Embryonic facial prominence (tissue), 1 donor: ENCODE results near the gene IFITM5.
"Not testable (repeated sequence)": the region's sequence is repeated elsewhere in the genome, so short reads cannot be mapped to it uniquely, and the experiment has no call there.

Source experiments
- DNase-seq: peaks from one replicate; pipeline ENCODE4 v3.0.0-alpha.2; 2016; ENCODE audit errors: extremely low spot score

IFITM5 gene

DNA sequence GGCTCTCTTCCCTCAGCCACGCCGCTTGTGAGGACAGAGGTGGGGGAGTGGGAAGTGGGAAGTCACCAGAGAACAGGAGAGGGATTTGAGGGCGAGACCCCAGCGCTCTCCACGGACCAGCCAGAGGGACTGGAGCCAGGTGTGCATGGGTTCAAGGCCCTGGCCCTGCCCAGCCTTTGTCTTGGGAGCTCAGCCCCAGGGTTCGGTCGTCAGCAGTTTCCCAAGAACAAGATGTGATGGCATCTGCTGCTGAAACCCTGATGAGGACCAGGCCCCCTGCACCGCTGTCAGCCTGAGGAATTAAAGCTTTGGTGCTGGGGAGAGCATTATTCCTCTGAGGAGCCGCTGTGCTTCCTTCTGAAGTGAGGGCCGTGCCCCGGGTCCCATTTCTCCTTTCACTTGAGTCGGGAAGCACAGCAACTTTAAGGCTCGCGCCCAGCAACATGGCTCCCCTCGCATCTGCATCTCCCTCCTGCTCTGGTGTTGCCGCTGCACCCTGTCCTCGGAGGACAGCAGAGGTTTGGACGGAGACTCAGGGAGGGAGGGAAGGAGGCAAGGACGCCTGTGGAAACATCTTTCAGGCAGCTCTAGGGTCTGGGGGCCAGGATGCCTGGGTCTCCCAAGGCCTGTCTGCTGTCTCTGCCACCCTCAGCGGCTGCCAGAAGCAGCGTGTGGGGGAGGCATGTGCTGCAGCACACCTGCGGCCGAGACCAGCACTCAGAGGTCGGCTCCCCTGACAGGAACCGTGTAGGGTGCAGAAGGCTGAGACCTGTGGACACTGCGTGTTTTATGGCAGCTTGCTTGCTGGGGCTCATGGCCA lies 3.8 kb downstream of the IFITM5 start:
- DNase-seq = no peak

DNA sequence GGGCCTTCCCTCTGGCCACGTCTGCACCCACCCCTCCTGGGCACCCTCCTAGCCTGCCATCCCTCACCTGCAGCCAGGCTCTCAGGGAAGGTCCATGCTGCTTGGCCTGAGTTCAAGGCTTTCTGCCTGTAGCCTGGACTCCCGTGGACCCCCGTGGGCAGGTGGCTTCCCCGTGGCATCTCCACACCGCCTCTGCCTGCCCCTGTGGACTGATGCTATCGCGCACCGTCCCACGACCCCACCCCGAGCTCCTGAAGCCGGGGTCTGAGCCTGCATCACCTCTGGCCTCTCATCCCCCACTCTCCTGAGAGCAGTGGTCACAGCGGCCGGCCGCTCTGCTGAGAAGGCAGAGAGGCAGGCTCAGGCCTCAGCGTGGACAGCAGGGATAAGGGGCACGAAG lies 4.5 kb downstream of the IFITM5 start:
- no peak for DNase-seq

DNA sequence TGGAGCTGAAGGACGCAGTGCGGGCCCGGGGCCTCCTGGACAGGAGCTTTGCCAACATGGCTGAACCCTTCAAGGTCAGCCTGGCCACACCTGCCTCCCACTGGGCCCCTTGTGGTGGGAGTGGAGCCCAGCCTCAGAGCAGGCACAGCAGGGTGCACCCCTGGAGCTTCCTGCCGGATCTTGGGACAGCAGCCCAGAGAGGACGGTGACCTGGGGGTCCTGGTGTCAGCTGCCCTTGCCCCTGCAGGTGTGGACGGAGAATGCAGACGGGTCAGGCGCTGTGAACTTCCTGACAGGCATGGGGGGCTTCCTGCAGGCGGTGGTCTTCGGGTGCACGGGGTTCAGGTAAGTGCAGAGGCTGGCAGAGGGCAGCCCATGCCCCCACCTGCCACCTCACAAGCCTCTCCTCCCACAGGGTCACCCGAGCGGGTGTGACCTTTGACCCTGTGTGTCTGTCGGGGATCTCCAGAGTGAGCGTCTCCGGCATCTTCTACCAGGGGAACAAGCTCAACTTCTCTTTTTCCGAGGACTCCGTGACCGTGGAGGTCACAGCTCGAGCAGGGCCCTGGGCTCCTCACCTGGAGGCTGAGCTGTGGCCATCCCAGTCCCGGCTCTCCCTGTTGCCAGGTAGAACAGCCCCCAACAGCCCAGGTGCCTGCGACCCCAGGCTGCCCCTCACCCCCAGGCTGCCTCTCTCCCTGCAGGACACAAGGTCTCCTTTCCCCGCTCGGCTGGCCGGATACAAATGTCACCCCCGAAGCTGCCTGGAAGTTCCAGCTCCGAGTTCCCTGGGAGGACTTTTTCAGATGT lies 5.3 kb downstream of the IFITM5 start:
- no peak for DNase-seq

DNA sequence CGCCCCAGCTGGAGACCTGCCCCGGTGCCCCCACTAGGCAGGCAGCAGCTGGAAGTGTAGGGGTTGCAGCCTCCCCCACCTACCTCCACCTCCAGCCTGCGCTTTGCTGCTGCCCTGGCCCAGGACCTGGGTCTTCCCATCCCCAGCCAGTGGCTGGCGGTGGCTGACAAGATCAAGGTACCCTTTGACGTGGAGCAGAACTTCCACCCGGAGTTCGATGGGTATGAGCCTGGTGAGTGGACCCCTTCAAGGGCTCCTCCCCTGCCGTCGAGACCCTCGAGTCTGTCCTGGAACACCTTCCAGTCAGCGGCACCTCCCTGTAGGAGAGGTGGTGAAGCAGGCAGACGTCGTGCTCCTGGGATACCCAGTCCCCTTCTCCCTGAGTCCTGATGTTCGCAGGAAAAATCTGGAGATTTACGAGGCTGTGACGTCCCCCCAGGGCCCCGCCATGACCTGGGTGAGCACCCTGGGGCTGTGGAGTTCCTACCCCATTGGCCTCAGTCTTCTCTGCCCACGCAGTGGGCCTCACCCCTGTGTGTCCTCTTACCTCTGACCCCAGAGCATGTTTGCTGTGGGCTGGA lies 6.0 kb downstream of the IFITM5 start:
- DNase-seq = no peak

DNA sequence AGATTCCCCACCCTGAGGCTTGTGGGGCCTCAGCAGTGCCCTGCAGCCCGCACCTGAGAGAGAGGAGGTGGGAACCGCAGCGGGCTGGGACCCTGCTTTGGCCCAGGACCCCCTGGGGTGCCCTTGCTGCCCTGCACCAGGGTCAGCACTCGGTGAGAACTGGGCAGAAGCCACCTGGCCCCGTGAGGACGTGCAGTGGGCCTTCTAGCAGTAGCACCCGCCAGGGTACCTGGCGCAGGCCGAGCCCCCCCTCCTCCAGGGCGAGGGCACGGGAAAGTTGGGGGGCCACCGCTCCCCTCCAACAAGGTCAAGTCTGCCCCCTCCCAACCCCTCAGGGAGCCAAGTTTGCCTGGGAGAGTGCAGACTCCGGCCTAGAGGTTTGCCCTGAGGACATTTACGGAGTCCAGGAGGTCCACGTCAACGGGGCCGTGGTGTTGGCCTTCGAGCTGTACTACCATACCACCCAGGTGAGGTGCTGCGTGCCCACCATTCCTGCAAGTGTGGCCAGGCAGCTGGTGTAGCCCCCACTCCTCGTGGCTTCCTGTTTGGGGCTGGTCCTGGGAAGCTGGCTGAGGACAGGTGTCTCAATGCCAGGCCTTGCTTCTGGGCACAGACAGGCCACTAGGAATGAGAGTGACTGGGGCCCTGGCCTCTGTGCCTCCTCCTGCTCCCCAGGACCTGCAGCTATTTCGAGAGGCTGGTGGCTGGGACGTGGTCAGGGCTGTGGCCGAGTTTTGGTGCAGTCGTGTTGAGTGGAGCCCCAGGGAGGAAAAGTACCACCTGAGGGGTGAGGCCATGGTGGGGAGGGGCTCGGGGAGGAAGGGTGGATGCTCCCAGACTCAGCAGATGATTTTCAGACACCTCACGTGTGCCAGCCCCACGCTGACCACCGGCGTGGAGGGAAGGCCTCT lies 6.9 kb downstream of the IFITM5 start:
- DNase-seq = no peak

DNA sequence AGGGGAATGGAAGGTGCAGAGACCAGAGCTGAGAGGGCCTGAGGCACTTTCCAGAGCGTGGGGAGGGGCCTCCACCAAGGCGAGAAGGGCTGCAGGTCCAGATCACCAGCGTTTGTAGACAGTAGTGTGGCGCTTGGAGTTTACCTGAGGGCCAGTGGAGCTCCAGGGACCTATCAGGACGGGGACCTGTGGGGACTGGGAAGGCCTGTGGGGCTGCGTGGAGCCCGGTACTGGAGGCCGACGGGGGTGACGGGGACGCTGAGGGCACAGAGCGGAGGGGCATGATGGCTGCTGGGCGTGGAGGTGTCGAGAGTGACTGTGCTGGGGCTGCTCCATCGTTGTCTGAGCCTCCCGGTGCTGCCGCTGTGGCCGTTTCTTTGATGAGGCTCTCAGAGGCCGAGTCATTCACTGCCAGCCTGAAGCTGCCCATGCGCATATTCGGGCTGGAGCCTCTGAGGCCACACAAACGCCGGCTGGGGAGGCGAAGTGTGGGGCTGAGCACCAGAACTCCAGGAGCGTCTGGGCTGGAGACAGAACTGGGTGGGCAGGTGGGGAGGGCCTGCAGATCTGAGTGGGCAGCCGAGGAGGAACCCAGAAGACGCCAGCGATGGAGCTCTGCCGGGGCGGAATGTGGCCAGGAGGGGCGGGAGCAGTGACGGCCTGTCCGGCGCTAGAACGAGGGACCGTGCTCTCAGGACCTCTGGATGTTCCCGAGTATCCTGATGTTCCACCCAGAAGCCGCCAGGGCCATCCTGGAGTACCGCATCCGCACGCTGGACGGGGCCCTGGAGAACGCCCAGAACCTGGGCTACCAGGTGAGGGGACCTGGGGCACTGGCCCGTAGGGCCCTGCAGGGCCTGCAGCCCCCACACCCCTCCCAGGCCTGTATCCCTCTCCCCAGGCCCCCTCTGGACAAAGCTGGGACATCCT lies 7.8 kb downstream of the IFITM5 start:
- DNase-seq = no peak

DNA sequence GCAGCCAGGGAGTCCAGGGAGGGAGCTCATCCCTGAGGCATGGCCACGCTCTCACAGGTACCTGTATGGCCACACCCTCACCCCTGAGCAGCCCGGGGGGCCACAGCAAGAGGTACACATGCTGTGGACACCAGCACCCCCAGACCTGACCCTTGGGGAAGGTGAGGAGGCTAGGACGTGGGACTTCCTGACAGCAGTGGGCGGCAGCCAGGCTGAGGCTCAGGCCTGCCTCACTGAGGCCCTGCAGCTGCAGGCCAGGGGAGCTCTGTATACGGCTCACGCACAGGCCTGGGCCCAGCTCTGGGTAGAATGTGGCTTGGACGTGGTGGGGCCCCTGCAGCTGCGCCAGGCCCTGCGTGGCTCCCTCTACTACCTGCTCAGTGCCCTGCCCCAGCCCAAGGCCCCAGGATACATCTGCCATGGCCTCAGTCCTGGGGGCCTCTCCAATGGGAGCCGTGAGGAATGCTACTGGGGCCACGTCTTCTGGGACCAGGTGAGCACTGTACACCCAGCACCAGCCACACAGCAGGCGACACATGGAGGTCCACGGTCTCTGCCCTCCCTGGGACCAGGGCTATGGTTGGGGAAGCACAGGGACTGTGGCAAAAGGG lies 8.6 kb downstream of the IFITM5 start:
- DNase-seq = no peak

DNA sequence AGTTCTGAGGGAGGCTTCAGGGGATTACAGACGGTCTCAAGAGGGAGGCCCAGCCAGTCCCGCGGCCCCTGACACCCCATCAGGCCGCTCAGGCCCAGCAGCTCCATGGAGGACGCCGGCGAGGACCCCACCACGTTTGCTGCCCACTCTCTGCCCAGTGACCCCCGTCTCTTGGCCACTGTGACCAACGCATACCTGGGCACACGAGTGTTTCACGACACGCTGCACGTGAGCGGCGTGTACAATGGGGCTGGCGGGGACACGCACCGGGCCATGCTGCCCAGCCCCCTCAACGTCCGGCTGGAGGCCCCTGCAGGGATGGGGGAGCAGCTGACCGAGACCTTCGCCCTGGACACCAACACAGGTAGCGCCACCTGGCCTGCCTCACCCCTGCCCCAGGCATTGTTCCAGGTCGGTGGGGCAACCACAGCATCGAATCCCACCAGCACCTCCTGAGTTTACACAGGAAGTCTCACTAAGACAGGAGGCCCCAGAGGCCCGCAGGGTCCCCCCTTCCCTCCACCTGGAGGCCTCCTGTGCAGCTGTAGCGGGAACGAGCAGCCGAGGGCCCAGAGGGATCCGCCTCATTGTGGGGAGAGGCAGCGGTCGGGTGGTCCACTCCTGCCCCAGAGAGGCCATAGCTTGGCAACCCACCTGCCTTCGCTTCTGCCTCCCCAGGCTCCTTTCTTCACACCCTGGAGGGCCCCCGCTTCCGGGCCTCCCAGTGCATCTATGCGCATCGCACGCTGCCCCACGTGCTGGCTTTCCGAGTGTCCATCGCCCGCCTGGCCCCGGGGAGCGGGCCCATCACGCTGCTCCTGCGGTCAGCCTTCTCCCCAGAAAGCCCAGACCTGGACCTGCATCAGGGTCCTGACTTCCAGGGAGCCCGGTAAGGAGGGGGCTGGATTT lies 9.4 kb downstream of the IFITM5 start:
- DNase-seq = no peak

DNA sequence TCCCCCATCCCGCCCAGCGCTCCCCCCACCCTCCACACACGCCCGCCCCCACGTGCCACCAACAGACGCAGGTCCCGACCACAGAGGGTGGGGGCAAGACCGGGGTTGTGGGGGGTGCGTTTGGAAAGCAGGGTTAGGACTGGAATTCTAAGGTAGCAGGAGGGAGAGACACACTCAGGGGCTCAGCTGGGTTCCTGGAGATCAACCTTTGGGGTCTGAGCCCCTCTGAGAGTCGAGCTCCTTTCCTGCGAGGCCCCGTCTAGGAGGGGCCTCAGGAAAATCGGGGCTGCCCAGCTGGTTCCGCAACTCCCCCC lies 10.0 kb downstream of the IFITM5 start:
- no peak for DNase-seq

DNA sequence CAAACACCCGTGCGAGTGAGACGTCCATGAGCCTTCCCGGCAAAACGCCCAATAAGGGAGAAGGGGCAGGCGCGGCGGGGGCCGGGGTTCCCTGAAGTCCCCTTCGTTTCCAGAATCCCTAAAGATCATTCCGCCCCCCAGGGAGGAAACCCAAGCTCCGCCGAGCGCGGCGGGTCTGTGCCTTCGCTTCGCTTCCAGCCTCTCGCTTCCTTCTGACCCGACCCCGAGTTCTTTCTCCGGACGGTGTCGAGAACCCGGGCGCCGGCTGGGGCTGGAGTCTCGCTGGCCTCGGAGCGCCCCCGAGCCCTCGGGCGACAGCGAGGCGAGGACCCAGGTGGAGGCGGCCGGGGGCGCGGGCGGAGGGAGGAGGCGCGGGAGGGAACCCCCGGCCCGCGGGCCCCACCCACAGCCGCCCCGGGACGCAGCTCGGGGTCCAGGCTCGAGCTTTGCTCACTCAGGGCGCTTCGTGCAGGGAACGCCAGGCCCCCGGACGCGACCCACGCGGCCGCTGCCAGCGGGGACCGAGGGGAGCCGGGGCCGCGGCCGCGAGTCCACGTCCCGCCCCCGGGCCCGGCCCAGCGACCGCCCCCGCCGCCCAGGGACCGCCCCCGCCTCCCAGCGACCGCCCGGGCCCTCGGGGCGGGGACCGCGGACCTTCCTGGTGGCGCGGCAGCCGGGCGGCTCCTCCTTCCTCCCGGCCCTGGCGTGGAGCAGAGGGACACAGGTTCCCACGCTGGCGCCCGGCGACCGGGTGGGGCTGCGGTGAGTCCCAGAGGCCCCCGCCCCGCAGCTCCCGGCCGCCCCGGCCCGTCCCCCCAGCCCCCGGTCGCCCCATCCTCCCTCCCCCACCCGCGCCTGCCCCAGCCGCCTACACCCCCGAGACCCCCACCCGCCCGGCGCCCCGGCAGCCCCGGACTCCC lies 10.6 kb downstream of the IFITM5 start, which contains the start of gene PGGHG:
Gene PGGHG (plus strand): TSS at position 649 of the 920 bp plus-strand sequence. CDS start 691 bp downstream, outside the sequence.
- no peak for DNase-seq

DNA sequence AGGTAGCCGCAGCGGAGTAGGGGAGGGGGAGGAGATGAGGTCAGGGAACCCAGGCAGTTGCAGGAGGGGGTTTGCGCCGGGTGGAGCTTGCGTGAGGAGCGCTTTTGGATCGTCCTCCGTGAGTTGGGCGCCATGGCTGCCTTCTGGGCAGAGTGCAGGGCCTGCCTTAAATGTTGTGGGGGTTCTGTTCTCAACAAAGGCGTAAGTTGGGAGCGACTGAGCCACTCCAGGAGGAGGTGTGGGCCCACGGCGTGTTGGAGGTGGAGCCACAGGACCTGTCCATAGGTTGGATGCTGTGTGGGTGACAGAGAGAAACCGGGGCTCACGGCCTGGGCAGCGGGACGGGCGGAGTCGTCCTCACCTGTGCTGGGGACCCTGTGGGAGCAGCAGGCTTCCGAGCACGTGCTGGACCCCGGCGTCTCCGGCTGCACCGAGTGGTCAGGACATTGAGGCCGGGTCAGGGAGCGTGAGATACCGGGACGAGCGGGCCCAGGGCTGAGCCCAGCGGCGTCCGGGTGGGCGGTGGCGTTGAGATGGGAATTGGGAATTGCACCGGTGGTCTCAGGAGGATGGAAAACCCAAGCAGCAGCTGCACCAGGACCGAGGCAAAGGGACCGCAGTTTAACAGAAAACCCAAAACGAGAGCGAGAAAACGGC lies 11.4 kb downstream of the IFITM5 start:
- DNase-seq = no peak

DNA sequence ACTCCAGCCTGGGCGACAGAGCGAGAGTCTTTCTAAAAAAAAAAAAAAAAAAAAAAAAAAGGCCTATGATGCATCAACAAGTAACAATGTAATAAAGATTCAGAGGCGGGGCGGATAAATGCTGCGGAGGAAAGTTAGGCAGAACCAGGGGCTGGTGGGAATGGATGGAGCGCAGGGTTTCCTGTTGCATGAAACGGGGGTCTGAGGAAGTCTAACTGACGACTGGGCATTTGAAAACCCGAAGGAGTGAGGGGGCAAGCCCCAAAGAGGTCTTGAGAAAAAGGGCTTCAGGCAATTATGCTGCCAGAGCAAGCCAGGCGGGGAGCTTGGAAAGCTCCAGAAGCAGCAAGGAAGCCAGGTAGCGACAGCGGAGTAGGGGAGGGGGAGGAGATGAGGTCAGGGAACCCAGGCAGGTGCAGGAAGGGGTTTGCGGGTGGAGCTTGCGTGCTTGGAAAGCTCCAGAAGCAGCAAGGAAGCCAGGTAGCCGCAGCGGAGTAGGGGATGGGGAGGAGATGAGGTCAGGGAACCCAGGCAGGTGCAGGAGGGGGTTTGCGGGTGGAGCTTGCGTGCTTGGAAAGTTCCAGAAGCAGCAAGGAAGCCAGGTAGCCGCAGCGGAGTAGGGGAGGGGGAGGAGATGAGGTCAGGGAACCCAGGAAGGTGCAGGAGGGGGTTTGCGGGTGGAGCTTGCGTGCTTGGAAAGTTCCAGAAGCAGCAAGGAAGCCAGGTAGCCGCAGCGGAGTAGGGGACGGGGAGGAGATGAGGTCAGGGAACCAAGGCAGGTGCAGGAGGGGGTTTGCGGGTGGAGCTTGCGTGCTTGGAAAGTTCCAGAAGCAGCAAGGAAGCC lies 12.1 kb downstream of the IFITM5 start:
- not testable (repeated sequence) for DNase-seq

DNA sequence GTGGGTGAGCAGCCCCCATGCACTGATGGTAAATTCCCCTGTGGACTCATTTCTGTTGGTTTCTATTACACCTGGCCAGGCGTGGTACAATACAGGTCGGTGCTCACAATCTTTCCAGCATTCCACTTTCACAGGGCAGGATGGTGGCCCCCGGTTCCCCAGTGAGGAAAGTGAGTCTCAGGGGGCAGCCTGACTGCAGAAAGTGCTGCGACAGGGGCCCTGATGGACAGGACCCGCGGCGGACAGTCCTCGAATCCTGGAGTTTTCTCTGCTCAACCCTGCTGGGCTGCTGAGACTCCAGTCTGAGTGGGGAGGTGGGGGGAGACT lies 13.5 kb downstream of the IFITM5 start:
- no peak for DNase-seq

DNA sequence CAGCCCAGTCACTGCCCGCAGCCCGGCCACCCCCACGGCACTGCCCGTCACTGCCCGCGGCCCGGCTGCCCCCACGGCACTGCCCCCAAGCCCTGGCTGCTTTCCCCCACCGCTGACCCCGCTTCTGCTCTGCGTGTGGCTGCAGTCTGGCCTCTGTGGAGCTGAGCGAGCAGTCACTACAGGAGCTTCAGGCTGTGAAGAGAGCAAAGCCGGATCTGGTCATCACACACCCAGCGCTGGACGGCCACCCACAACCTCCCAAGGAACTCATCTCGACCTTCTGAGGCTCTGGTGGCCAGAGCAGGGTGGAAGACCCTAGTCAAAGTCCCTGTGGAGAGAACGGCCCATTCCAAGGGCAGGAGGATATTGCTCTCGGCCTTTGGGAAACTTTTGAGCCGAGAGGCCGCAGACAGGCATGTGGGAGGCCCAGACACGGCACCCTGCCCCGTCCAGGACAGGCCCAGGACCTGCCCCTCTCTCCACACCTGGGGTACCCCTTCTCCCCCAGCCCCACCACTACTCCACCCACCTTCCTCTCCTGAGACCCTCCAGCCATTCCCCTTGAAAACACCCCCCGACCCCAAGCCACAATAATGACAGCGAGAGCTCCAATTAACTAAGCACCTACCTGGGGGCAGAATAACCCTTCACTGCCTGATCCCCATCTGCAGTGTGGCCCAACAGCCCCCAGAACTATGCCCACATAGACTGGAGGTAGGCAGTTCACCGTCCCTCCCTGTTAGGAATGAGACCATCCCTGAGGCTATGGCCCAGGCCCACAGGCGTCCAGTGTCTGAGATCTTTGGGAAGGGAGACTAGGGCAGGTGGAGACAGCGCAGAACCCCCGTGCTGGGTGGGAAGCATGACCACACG lies 14.1 kb downstream of the IFITM5 start:
- DNase-seq = no peak

DNA sequence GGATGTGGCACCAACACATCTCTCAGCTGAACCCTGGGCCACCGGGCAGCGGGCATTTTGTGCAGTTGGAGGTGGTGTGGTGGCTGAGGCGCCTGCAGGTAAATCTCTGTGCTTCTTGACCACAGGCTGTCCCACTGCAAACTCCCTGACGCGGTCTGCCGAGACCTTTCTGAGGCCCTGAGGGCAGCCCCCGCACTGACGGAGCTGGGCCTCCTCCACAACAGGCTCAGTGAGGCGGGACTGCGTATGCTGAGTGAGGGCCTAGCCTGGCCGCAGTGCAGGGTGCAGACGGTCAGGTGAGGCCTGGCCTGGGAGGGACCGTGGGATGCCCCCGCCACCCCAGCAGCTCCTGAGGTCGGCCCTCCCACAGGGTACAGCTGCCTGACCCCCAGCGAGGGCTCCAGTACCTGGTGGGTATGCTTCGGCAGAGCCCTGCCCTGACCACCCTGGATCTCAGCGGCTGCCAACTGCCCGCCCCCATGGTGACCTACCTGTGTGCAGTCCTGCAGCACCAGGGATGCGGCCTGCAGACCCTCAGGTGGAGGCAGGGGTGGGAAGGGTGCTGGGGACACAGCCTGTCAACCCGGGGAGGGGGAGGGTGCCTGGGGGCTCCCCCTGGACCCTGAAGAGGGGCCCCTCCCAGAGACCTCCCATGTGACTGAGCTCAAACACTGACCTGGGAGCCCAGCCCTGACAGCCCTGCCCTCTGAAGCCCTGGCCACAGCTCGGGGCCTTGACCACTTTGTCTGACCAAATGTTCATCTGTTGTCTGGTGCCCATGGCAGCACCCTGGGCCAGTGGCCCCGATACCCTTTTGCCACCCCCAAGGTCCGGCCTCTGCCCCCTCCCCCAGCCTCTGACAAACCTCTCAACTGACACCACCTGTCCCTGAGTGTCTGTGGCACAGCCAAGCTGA lies 15.0 kb downstream of the IFITM5 start:
- no peak for DNase-seq
